NB4 (cell line): ENCODE measurements around the gene CMTR2.

ENCODE experiments used
- DNase-seq: peaks from one replicate; pipeline ENCODE4 v3.0.0; 2010; ENCODE audit warnings: low read depth
- H3K4me3 ChIP-seq: one replicate; pipeline ENCODE4 v1.5.1; 2011; ENCODE audit warnings: mild to moderate bottlenecking, low read depth, low read length, moderate library complexity
- CTCF ChIP-seq: IDR thresholded peaks from one replicate; pipeline ENCODE4 v1.5.1; 2012; ENCODE audit warnings: low read depth, low read length
- MAX ChIP-seq: IDR thresholded peaks from 2 replicates; pipeline ENCODE4 v1.6.1; 2011; ENCODE audit warnings: low read depth, low read length
- MYC ChIP-seq: IDR thresholded peaks from 2 replicates; pipeline ENCODE4 v1.6.1; 2011; ENCODE audit warnings: low read depth, low read length
- POLR2A ChIP-seq: IDR thresholded peaks from 2 replicates; pipeline ENCODE4 v1.6.1; 2011; ENCODE audit warnings: mild to moderate bottlenecking; ENCODE audit not compliant: insufficient read length; ENCODE audit errors: extremely low read depth

Gene CMTR2

GRCh38 chr16:71287911-71288310 lies 1.3 kb downstream of the CMTR2 start:
- TF ChIP-seq MAX (no peak), MYC (no peak), POLR2A (no peak), CTCF (no peak)
- DNase-seq = no peak
- peak overlapping the region; percentile 94 for H3K4me3 ChIP-seq

- DNase-seq = no peak
- no peak for TF ChIP-seq CTCF
- TF ChIP-seq MYC = no peak
- TF ChIP-seq MAX = no peak
- no peak for TF ChIP-seq POLR2A
- H3K4me3 ChIP-seq = peak overlapping the region; percentile 94
These were observed 1.7 kb downstream of the CMTR2 start for GRCh38 chr16:71287454-71287853.

- no peak for DNase-seq
- no peak overlapping the region for H3K4me3 ChIP-seq
- TF ChIP-seq POLR2A = no peak
- TF ChIP-seq CTCF = no peak
- no peak for TF ChIP-seq MAX
These were observed 5.6 kb downstream of the CMTR2 start for GRCh38 chr16:71283612-71284011.

GRCh38 chr16:71282943-71283342 lies 6.3 kb downstream of the CMTR2 start:
- TF ChIP-seq POLR2A (no peak), CTCF (no peak)
- no peak for DNase-seq
- no peak overlapping the region for H3K4me3 ChIP-seq

- no peak for TF ChIP-seq CTCF
- TF ChIP-seq MYC = no peak
- no peak for TF ChIP-seq MAX
- TF ChIP-seq POLR2A = no peak
- H3K4me3 ChIP-seq = no peak overlapping the region
- no peak for DNase-seq
These were observed 12.4 kb downstream of the CMTR2 start for GRCh38 chr16:71276589-71277334.

- TF ChIP-seq MYC (no peak), POLR2A (no peak), CTCF (no peak), MAX (no peak)
- no peak for DNase-seq
- no peak overlapping the region for H3K4me3 ChIP-seq
These were observed 15.8 kb downstream of the CMTR2 start for GRCh38 chr16:71273384-71273783.
